GM18517 (cell line): ENCODE results near the gene PPDPF.
A peak's percentile ranks its signal among the peaks of the same experiment; 100 is the strongest.

Source experiments
- ATAC-seq: cut with Tn5 transposase; IDR thresholded peaks from one replicate; pipeline ENCODE4 v1.9.1; 2021; ENCODE audit warnings: mild to moderate bottlenecking, moderate library complexity; ENCODE audit not compliant: unreplicated experiment

The PPDPF gene

GRCh38 chr20:63536241-63536977, 15.8 kb downstream of the PPDPF start:
- no peak for ATAC-seq

- no peak for ATAC-seq
These were observed 16.5 kb downstream of the PPDPF start, which contains the start of gene PTK6 for GRCh38 chr20:63536997-63537524. Gene PTK6, minus strand, starts transcription at chr20:63537376. Its CDS starts 62 bp downstream, at chr20:63537314.

GRCh38 chr20:63537525-63538203, 17.1 kb downstream of the PPDPF start:
- ATAC-seq: peak; percentile 90

GRCh38 chr20:63538204-63539091, 17.9 kb downstream of the PPDPF start:
- no peak for ATAC-seq

GRCh38 chr20:63539092-63539430, 18.5 kb downstream of the PPDPF start:
- ATAC-seq: no peak

- no peak for ATAC-seq
These were observed 19.1 kb downstream of the PPDPF start for GRCh38 chr20:63539441-63540370.

GRCh38 chr20:63540417-63541186, 20.0 kb downstream of the PPDPF start:
- ATAC-seq: no peak

- ATAC-seq: no peak
These were observed 20.8 kb downstream of the PPDPF start for GRCh38 chr20:63541371-63541770.

- no peak for ATAC-seq
These were observed 21.5 kb downstream of the PPDPF start for GRCh38 chr20:63542031-63542559.

- ATAC-seq: no peak
These were observed 22.1 kb downstream of the PPDPF start for GRCh38 chr20:63542696-63543095.

GRCh38 chr20:63543131-63543530, 22.6 kb downstream of the PPDPF start:
- no peak for ATAC-seq

GRCh38 chr20:63543733-63544132, 23.2 kb downstream of the PPDPF start:
- ATAC-seq: no peak

GRCh38 chr20:63544241-63544957, 23.8 kb downstream of the PPDPF start:
- ATAC-seq: no peak

GRCh38 chr20:63544958-63545516, 24.5 kb downstream of the PPDPF start:
- ATAC-seq: no peak

GRCh38 chr20:63545814-63546213, 25.2 kb downstream of the PPDPF start:
- no peak for ATAC-seq

GRCh38 chr20:63546256-63546955, 25.8 kb downstream of the PPDPF start:
- no peak for ATAC-seq

GRCh38 chr20:63546956-63547724, 26.6 kb downstream of the PPDPF start:
- ATAC-seq: no peak
